GM20000 (cell line): ENCODE measurements around the gene P4HA3.

Experiments
- DNase-seq: peaks from one replicate; pipeline ENCODE4 v3.0.0; 2012; ENCODE audit warnings: low spot score
- TF ChIP-seq, protein P1 (sequence below): IDR thresholded peaks from 2 replicates; pipeline ENCODE4 v1.5.1; 2012; ENCODE audit warnings: mild to moderate bottlenecking, control low read depth; ENCODE audit errors: extremely low read depth, missing control alignments

P4HA3 gene

DNA sequence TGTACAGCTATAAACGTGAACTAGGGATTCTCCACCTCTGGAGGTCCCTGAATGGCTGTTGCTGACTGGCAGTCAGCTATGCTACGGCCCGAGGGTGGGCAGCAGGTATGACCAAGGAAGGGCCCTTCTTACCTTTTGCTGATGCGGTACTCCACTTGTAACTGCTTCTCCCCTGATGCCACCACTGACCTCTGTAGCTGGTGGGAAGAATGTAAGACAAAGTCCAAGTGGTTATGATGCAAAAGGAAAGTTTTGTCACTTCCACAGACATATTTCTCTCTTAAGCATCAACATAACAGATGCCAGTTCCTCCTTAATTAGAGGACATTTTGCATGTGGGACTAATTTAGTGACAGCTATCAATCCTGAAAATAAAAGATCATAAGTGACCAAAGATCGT lies 32.2 kb downstream of the P4HA3 start:
- DNase-seq, result no peak
- TF ChIP-seq, protein P1, sequence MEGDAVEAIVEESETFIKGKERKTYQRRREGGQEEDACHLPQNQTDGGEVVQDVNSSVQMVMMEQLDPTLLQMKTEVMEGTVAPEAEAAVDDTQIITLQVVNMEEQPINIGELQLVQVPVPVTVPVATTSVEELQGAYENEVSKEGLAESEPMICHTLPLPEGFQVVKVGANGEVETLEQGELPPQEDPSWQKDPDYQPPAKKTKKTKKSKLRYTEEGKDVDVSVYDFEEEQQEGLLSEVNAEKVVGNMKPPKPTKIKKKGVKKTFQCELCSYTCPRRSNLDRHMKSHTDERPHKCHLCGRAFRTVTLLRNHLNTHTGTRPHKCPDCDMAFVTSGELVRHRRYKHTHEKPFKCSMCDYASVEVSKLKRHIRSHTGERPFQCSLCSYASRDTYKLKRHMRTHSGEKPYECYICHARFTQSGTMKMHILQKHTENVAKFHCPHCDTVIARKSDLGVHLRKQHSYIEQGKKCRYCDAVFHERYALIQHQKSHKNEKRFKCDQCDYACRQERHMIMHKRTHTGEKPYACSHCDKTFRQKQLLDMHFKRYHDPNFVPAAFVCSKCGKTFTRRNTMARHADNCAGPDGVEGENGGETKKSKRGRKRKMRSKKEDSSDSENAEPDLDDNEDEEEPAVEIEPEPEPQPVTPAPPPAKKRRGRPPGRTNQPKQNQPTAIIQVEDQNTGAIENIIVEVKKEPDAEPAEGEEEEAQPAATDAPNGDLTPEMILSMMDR, result no peak

DNA sequence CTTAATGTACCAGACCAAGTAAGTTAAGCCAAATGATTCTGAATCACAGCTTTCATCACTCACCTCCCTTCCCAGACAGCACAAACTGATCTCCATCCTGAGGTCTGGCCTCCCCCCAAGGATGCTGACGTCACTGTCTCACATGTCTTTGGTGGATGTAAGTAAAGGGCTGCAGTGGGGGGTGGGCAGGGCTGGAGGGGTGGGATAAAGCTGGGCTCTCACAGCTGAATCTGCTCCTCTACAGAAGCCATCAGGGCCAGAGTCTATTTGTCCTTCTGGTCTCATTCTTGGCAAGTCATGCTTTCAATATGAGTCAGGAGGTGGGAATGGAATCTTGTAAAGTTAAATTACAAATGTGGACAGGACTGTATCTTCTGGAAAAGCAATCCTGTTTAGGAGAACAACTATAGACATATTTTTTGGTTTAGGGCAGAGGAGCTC lies 32.7 kb downstream of the P4HA3 start:
- no peak for DNase-seq

DNA sequence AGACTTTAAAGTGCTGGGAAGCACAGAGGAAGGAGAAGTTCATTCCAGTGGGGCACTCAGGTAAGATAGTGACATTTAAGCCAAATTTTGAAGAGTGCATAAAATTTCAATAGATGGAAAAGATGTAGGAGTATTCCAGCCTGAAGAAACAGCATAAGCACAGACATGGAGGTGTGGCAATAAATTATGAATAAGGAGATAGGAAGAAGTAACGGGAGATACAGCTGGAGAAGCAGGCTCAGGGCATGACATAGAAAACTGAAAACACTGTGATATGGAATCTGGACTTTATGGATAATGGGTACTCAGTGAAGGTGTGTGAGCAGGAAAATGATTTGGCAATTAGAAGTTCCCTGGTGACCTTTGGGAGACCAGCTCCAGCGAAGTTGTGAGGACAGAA lies 33.3 kb downstream of the P4HA3 start:
- TF ChIP-seq, protein P1, result no peak
- no peak for DNase-seq

More for the DNA sequence above, 32.7 kb downstream of the P4HA3 start:
- TF ChIP-seq, protein P1, result no peak

DNA sequence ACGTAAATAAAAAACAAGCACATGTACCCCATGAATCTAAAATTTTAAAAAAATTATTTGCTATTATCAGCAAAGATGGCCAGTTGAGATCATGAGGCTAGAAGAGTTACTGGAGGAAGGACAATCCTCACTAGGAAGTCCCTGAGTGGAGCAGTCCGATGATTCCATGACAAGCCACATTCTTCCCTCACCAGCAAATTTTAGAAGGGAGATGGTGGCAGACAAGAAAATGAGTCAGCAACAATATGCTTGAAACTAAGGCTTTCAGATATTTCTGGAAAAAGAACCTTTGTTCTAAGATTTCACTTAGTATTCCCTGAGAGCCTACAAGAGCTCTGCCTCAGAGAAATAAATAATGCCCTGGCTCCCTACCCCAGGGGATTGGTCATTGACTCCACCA lies 34.9 kb downstream of the P4HA3 start:
- DNase-seq, result no peak

DNA sequence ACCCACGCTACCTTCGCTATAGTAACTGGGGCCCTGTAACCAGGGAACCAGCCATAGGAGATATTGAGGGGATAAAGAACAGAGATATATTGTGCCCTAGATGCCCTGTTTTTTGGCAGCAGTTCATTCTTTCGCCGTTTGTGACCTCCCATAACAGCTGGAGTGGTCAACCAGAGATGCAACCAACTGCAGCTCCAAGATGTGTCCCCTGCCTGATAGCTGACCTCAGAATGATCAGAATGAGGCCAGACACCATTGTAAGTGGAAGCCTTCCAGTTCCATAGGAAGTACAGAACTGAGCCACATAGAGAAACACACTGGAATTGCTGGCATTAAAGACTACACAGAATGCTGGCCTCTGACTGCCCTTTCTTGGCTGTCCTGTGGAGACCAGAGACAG lies 39.2 kb downstream of the P4HA3 start:
- TF ChIP-seq, protein P1, result no peak
- no peak for DNase-seq

More for the DNA sequence above, 34.9 kb downstream of the P4HA3 start:
- TF ChIP-seq, protein P1, result no peak

DNA sequence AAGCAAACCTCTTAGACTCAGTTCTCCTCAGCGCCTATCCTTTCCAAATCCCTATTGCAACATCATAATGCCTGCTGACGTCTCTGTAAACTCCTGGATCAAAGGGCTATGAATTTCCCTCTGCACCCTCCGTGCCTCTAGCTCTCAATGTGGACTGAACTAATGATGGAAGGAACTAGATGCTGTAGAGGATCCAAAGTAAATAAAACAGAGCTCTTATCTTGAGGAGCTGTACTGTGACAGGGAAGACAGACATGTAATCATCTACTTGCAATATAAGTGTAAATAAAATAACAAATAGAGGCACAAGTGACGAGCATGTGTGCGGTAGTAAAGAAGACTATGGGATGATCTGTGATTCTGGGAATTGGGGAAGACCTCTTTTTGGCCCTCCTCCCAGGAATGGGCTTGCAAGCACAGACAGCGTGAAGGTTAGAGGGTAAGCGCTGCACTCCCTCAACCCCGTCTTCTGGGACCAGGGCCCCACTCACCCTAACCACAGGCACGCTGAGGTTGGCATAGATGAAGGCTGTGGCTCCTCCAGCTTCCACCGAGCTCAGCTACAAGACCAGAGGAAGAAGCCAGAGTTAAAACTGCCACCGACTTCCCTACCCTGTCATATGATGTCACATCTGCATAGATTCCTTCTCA lies 42.2 kb downstream of the P4HA3 start:
- TF ChIP-seq, protein P1, result no peak
- no peak for DNase-seq

DNA sequence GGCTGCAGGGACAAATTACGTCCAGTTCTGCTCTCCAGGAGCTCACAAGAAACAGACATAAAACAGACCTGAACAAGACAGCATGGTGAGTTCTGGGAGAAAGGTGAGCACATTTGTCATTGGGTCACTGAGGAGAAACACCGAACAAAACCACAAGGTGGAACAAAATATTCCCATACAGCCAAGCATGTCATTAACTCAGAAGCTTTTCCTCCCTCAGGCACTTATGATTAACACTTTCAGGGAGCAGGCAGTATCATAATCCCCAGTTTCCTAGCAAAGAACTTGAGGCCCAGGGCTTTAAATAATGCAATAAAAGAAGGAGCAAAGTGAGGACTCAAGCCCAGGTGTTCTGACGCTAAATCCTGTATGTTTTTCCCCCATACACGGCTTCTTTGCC lies 43.0 kb downstream of the P4HA3 start:
- TF ChIP-seq, protein P1, result no peak
- no peak for DNase-seq
